IPS-18a (cell line): Measurements from ENCODE around the gene SMYD2.

Experiments
- H3K27ac ChIP-seq: one replicate; pipeline ENCODE4 v1.5.1; 2013; ENCODE audit warnings: low read length
- H3K27me3 ChIP-seq: one replicate; pipeline ENCODE4 v1.6.1; 2013; ENCODE audit warnings: mild to moderate bottlenecking, low read length; ENCODE audit not compliant: control insufficient read depth, insufficient read depth
- H3K36me3 ChIP-seq: one replicate; pipeline ENCODE4 v1.6.1; 2013; ENCODE audit warnings: low read depth, low read length; ENCODE audit not compliant: control insufficient read depth
- H3K4me1 ChIP-seq: one replicate; pipeline ENCODE4 v1.6.1; 2013; ENCODE audit warnings: low read depth, low read length; ENCODE audit not compliant: control insufficient read depth
- H3K4me3 ChIP-seq: one replicate; pipeline ENCODE4 v1.5.1; 2013; ENCODE audit warnings: low read length
- H3K9ac ChIP-seq: one replicate; pipeline ENCODE4 v1.6.1; 2013; ENCODE audit warnings: mild to moderate bottlenecking, low read length, moderate library complexity
- H3K9me3 ChIP-seq: one replicate; pipeline ENCODE4 v1.6.1; 2013; ENCODE audit warnings: low read depth, low read length; ENCODE audit not compliant: control insufficient read depth

The SMYD2 gene

GRCh38 chr1:214372092-214372491 is 91.1 kb downstream of the SMYD2 start:
- H3K27me3 ChIP-seq, result no peaks in the 10 kb centered on the region
- H3K27ac ChIP-seq, result no peak overlapping the region
- no peak overlapping the region for H3K9ac ChIP-seq
- peaks cover 10% of the 10 kb centered on the region for H3K36me3 ChIP-seq
- H3K4me3 ChIP-seq, result no peak overlapping the region
- H3K4me1 ChIP-seq, result no peaks in the 10 kb centered on the region
- H3K9me3 ChIP-seq, result no peaks in the 10 kb centered on the region

GRCh38 chr1:214377485-214377884 is 96.5 kb downstream of the SMYD2 start:
- Histone ChIP-seq H3K27ac (no peak overlapping the region), H3K4me3 (no peak overlapping the region), H3K9me3 (no peaks in the 10 kb centered on the region), H3K9ac (no peak overlapping the region), H3K27me3 (no peaks in the 10 kb centered on the region), H3K36me3 (peaks cover 14% of the 10 kb centered on the region), H3K4me1 (peaks cover 18% of the 10 kb centered on the region)

- Histone ChIP-seq H3K27me3 (no peaks in the 10 kb centered on the region), H3K4me3 (no peak overlapping the region), H3K36me3 (peaks cover 17% of the 10 kb centered on the region), H3K4me1 (peaks cover 18% of the 10 kb centered on the region), H3K27ac (no peak overlapping the region), H3K9ac (no peak overlapping the region), H3K9me3 (no peaks in the 10 kb centered on the region)
Measured at GRCh38 chr1:214377886-214378285, 96.9 kb downstream of the SMYD2 start.

- Histone ChIP-seq H3K27me3 (no peaks in the 10 kb centered on the region), H3K4me3 (no peak overlapping the region), H3K9ac (no peak overlapping the region), H3K4me1 (peaks cover 18% of the 10 kb centered on the region), H3K27ac (no peak overlapping the region), H3K9me3 (no peaks in the 10 kb centered on the region), H3K36me3 (peaks cover 22% of the 10 kb centered on the region)
Measured at GRCh38 chr1:214378492-214378891, 97.5 kb downstream of the SMYD2 start.

GRCh38 chr1:214379236-214379970 is 98.4 kb downstream of the SMYD2 start:
- Histone ChIP-seq H3K36me3 (peaks cover 27% of the 10 kb centered on the region), H3K4me3 (no peak overlapping the region), H3K9ac (no peak overlapping the region), H3K4me1 (peaks cover 18% of the 10 kb centered on the region), H3K27me3 (no peaks in the 10 kb centered on the region), H3K9me3 (no peaks in the 10 kb centered on the region), H3K27ac (peak overlapping the region; percentile 19)

GRCh38 chr1:214380396-214380795 is 99.4 kb downstream of the SMYD2 start:
- H3K9ac ChIP-seq, result no peak overlapping the region

GRCh38 chr1:214380986-214381695 is 100.2 kb downstream of the SMYD2 start:
- no peak overlapping the region for H3K9ac ChIP-seq
- H3K4me3 ChIP-seq, result no peak overlapping the region
- H3K27me3 ChIP-seq, result no peaks in the 10 kb centered on the region
- H3K36me3 ChIP-seq, result peaks cover 22% of the 10 kb centered on the region
- H3K9me3 ChIP-seq, result no peaks in the 10 kb centered on the region
- H3K4me1 ChIP-seq, result peaks cover 18% of the 10 kb centered on the region
- no peak overlapping the region for H3K27ac ChIP-seq

More at GRCh38 chr1:214380396-214380795, 99.4 kb downstream of the SMYD2 start:
- no peak overlapping the region for H3K4me3 ChIP-seq
- H3K27me3 ChIP-seq, result no peaks in the 10 kb centered on the region
- peaks cover 18% of the 10 kb centered on the region for H3K4me1 ChIP-seq
- H3K9me3 ChIP-seq, result no peaks in the 10 kb centered on the region
- H3K27ac ChIP-seq, result no peak overlapping the region
- peaks cover 26% of the 10 kb centered on the region for H3K36me3 ChIP-seq

- no peak overlapping the region for H3K9ac ChIP-seq
- H3K27me3 ChIP-seq, result no peaks in the 10 kb centered on the region
Measured at GRCh38 chr1:214383381-214384372, 102.7 kb downstream of the SMYD2 start.

GRCh38 chr1:214384373-214385079 is 103.6 kb downstream of the SMYD2 start:
- Histone ChIP-seq H3K4me3 (no peak overlapping the region), H3K36me3 (peaks cover 28% of the 10 kb centered on the region)

More at GRCh38 chr1:214383381-214384372, 102.7 kb downstream of the SMYD2 start:
- Histone ChIP-seq H3K36me3 (peaks cover 28% of the 10 kb centered on the region), H3K9me3 (no peaks in the 10 kb centered on the region), H3K4me1 (peaks cover 18% of the 10 kb centered on the region), H3K27ac (no peak overlapping the region), H3K4me3 (no peak overlapping the region)

GRCh38 chr1:214385428-214385827 is 104.5 kb downstream of the SMYD2 start:
- H3K9me3 ChIP-seq, result no peaks in the 10 kb centered on the region
- peaks cover 28% of the 10 kb centered on the region for H3K36me3 ChIP-seq
- H3K9ac ChIP-seq, result no peak overlapping the region
- no peaks in the 10 kb centered on the region for H3K27me3 ChIP-seq
- H3K27ac ChIP-seq, result no peak overlapping the region
- H3K4me3 ChIP-seq, result no peak overlapping the region
- peaks cover 5% of the 10 kb centered on the region for H3K4me1 ChIP-seq

More at GRCh38 chr1:214384373-214385079, 103.6 kb downstream of the SMYD2 start:
- Histone ChIP-seq H3K27me3 (no peaks in the 10 kb centered on the region), H3K27ac (no peak overlapping the region), H3K4me1 (peaks cover 11% of the 10 kb centered on the region), H3K9ac (no peak overlapping the region), H3K9me3 (no peaks in the 10 kb centered on the region)
